WTC11 (cell line): ENCODE data around the gene CRK. TPM values are rescaled to one million over a fixed set of nuclear protein-coding genes. Genes with fewer than 3 reads are reported as not detected.
"Not testable (repeated sequence)": the region's sequence is repeated elsewhere in the genome, so short reads cannot be mapped to it uniquely, and the experiment has no call there.

ENCODE experiments used
- ATAC-seq: fragments of 200-7000 bp; cut with Tn5 transposase; 2 replicates; pipeline ENCODE4 v1.10.0; 2021; ENCODE audit warnings: mild to moderate bottlenecking, moderate library complexity
- CTCF ChIA-PET: fragments of 300-600 bp; sonication (Branson Sonifier 250); formaldehyde crosslinking; loops from one replicate; lab custom pipeline; 2021; ENCODE audit warnings: antibody characterized with exemption; lab: Charles Lee
- POLR2A ChIA-PET: fragments of 350-600 bp; sonication (Branson Sonifier 250); formaldehyde crosslinking; loops from one replicate; lab custom pipeline; 2021; ENCODE audit warnings: antibody characterized with exemption; lab: Charles Lee
- DNase-seq: peaks from one replicate; pipeline ENCODE4 v3.0.0; 2021; ENCODE audit warnings: low spot score
- H3K27ac Mint-ChIP-seq: 2 replicates; pipeline ENCODE4 v1.8.0; 2021; ENCODE audit warnings: mixed read lengths
- H3K27me3 Mint-ChIP-seq: 2 replicates; pipeline ENCODE4 v1.8.0; 2021; ENCODE audit warnings: low read depth, mild to moderate bottlenecking, moderate library complexity, mixed read lengths
- H3K36me3 Mint-ChIP-seq: 2 replicates; pipeline ENCODE4 v1.8.0; 2021; ENCODE audit warnings: mixed read lengths
- H3K4me1 Mint-ChIP-seq: 2 replicates; pipeline ENCODE4 v1.8.0; 2022; ENCODE audit warnings: mixed read lengths
- H3K4me3 Mint-ChIP-seq: 2 replicates; pipeline ENCODE4 v1.8.0; 2021; ENCODE audit warnings: mild to moderate bottlenecking, moderate library complexity, mixed read lengths
- H3K9me3 Mint-ChIP-seq: 2 replicates; pipeline ENCODE4 v1.8.0; 2021; ENCODE audit warnings: mixed read lengths
- CBFB ChIP-seq: sonication (generic); formaldehyde crosslinking; IDR thresholded peaks from 2 replicates; pipeline ENCODE4 v1.8.1; 2022; ENCODE audit warnings: mild to moderate bottlenecking, low read depth, missing genetic modification reagents
- CREM ChIP-seq: sonication (generic); formaldehyde crosslinking; IDR thresholded peaks from 2 replicates; pipeline ENCODE4 v1.8.1; 2022; ENCODE audit warnings: mild to moderate bottlenecking, missing genetic modification reagents, moderate library complexity
- EMX1 ChIP-seq: fragments of 250-450 bp; sonication (Bioruptor Pico); IDR thresholded peaks from 2 replicates; pipeline ENCODE4 v1.8.0; 2021; ENCODE audit warnings: mild to moderate bottlenecking
- ETV6 ChIP-seq: sonication (generic); formaldehyde crosslinking; IDR thresholded peaks from 2 replicates; pipeline ENCODE4 v1.8.1; 2022; ENCODE audit warnings: mild to moderate bottlenecking, missing genetic modification reagents
- FOXP1 ChIP-seq: sonication (generic); formaldehyde crosslinking; IDR thresholded peaks from 2 replicates; pipeline ENCODE4 v1.8.0; 2022; ENCODE audit warnings: missing genetic modification reagents, mild to moderate bottlenecking, moderate library complexity, borderline replicate concordance
- HMGA2 ChIP-seq: fragments of 250-450 bp; sonication (Bioruptor Pico); IDR thresholded peaks from 2 replicates; pipeline ENCODE4 v1.4.0; 2021; ENCODE audit warnings: mild to moderate bottlenecking, moderate library complexity
- KAT7 ChIP-seq: sonication (generic); formaldehyde crosslinking; IDR thresholded peaks from 2 replicates; pipeline ENCODE4 v1.8.1; 2023; ENCODE audit warnings: missing genetic modification reagents, mild to moderate bottlenecking, borderline replicate concordance
- PRDM15 ChIP-seq: sonication (generic); formaldehyde crosslinking; IDR thresholded peaks from 2 replicates; pipeline ENCODE4 v1.8.0; 2022; ENCODE audit warnings: missing genetic modification reagents
- RELA ChIP-seq: sonication (generic); formaldehyde crosslinking; IDR thresholded peaks from 2 replicates; pipeline ENCODE4 v1.8.1; 2022; ENCODE audit warnings: missing genetic modification reagents, mild to moderate bottlenecking, borderline replicate concordance
- SMAD4 ChIP-seq: sonication (generic); formaldehyde crosslinking; IDR thresholded peaks from 2 replicates; pipeline ENCODE4 v1.8.0; 2022; ENCODE audit warnings: mild to moderate bottlenecking, missing genetic modification reagents
- SOX15 ChIP-seq: fragments of 250-450 bp; sonication (Bioruptor Pico); IDR thresholded peaks from 2 replicates; pipeline ENCODE4 v1.9.0; 2021; ENCODE audit warnings: mild to moderate bottlenecking
- USF2 ChIP-seq: sonication (generic); formaldehyde crosslinking; IDR thresholded peaks from 2 replicates; pipeline ENCODE4 v1.8.1; 2023; ENCODE audit warnings: mild to moderate bottlenecking, missing genetic modification reagents, moderate library complexity
- ZNF121 ChIP-seq: sonication (generic); formaldehyde crosslinking; IDR thresholded peaks from 2 replicates; pipeline ENCODE4 v1.8.0; 2023; ENCODE audit warnings: missing genetic modification reagents
- total RNA-seq: library from RNA; stranded (reverse); gene quantifications from 3 replicates; pipeline ENCODE4 v1.2.3, GENCODE V29; 2021
- TF ChIP-seq, protein P1 (sequence below): sonication (generic); formaldehyde crosslinking; IDR thresholded peaks from 2 replicates; pipeline ENCODE4 v1.8.1; 2023; ENCODE audit warnings: mild to moderate bottlenecking, missing genetic modification reagents, moderate library complexity

Gene CRK
- total RNA-seq, 1 experiment from 2014 or later, result 45.2 TPM

- TF ChIP-seq EMX1 (no peak), ETV6 (CRISPR knock-in tag) (no peak), PRDM15 (CRISPR knock-in tag) (no peak), HMGA2 (CRISPR knock-in tag) (no peak)
- peak overlapping the region; percentile 74 for H3K27ac Mint-ChIP-seq
- no peaks in the 10 kb centered on the region for H3K27me3 Mint-ChIP-seq
- no peaks in the 10 kb centered on the region for H3K9me3 Mint-ChIP-seq
- DNase-seq, result no peak
- peaks cover 4% of the 10 kb centered on the region; the same call in 1 of the 2 replicates for H3K36me3 Mint-ChIP-seq
- CTCF ChIA-PET, result interaction anchor here (0.6 to 1.6 kb wide), 2 partner anchors 14 to 168 kb away, joined by 4 to 15 read pairs; no protein-coding TSS in a partner anchor
- H3K4me1 Mint-ChIP-seq, result peaks cover 73% of the 10 kb centered on the region
- ATAC-seq, result no peak
- POLR2A ChIA-PET, result interaction anchor here (1.5 kb wide), 1 partner anchor 12 kb away, joined by 3 read pairs; no protein-coding TSS in a partner anchor
- H3K4me3 Mint-ChIP-seq, result no peak overlapping the region
These were observed 76.7 kb downstream of the CRK start for GRCh38 chr17:1379208-1379929.

GRCh38 chr17:1378476-1378860 lies 77.6 kb downstream of the CRK start:
- H3K36me3 Mint-ChIP-seq, H3K4me3 Mint-ChIP-seq, H3K27me3 Mint-ChIP-seq, ATAC-seq, H3K9me3 Mint-ChIP-seq, DNase-seq: not testable (repeated sequence)
- 0 out of 2 replicates have a peak overlapping the region, but pooled peaks have one; percentile 42 for H3K27ac Mint-ChIP-seq
- ChIA-PET CTCF (interaction anchor here (1.6 kb wide), 1 partner anchor 13 kb away, joined by 15 read pairs; no protein-coding TSS in a partner anchor), POLR2A (interaction anchor here (1.5 kb wide), 1 partner anchor 13 kb away, joined by 3 read pairs; no protein-coding TSS in a partner anchor)
- peaks cover 82% of the 10 kb centered on the region for H3K4me1 Mint-ChIP-seq

DNA sequence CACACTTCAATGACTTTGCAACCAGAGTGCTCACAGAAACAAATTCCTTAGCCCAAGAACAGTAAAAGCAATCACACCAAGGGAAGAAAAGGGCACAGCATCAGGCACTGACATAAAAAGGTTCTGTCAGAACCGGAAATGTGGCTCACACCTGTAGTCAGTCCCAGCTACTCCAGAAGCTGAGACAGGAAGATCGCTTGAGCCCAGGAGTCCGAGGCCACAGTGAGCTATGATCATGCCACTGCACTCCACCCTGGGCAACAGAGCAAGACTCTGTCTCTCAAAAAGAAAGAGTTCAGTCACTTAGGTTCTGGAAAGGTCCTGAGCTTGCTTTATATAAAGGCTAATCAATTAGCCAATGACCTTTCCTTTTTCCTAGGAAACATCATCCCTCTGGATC lies 78.7 kb downstream of the CRK start:
- TF ChIP-seq, protein P1, sequence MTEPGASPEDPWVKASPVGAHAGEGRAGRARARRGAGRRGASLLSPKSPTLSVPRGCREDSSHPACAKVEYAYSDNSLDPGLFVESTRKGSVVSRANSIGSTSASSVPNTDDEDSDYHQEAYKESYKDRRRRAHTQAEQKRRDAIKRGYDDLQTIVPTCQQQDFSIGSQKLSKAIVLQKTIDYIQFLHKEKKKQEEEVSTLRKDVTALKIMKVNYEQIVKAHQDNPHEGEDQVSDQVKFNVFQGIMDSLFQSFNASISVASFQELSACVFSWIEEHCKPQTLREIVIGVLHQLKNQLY, result no peak
- TF ChIP-seq ZNF121 (peak; percentile 74), SOX15 (no peak)
- Mint-ChIP-seq H3K9me3 (no peaks in the 10 kb centered on the region), H3K36me3 (peaks cover 17% of the 10 kb centered on the region), H3K4me1 (peaks cover 88% of the 10 kb centered on the region), H3K27me3 (no peaks in the 10 kb centered on the region), H3K27ac (no peak overlapping the region; the same call in 1 of the 2 replicates), H3K4me3 (no peak overlapping the region)
- ATAC-seq, result no peak
- CTCF ChIA-PET, result interaction anchor here (4.4 kb wide), 1 partner anchor 11 kb away, joined by 55 read pairs; no protein-coding TSS in a partner anchor
- POLR2A ChIA-PET, result no interaction called here
- no peak for DNase-seq

GRCh38 chr17:1376061-1376460 lies 80.0 kb downstream of the CRK start:
- Mint-ChIP-seq H3K9me3 (no peaks in the 10 kb centered on the region), H3K4me1 (peaks cover 86% of the 10 kb centered on the region), H3K27ac (peak overlapping the region; percentile 95), H3K27me3 (no peaks in the 10 kb centered on the region), H3K4me3 (no peak overlapping the region), H3K36me3 (peaks cover 18% of the 10 kb centered on the region)
- TF ChIP-seq FOXP1 (CRISPR knock-in tag) (no peak), KAT7 (CRISPR knock-in tag) (no peak), CREM (no peak), SOX15 (no peak), CBFB (no peak), RELA (CRISPR knock-in tag) (no peak), SMAD4 (CRISPR knock-in tag) (no peak), USF2 (CRISPR knock-in tag) (no peak)
- POLR2A ChIA-PET, result no interaction called here
- CTCF ChIA-PET, result interaction anchor here (4.4 kb wide), 1 partner anchor 10 kb away, joined by 55 read pairs; no protein-coding TSS in a partner anchor
- ATAC-seq (no peak), DNase-seq (no peak)
